ENCODE data around the gene ATP5F1C.

DNA sequence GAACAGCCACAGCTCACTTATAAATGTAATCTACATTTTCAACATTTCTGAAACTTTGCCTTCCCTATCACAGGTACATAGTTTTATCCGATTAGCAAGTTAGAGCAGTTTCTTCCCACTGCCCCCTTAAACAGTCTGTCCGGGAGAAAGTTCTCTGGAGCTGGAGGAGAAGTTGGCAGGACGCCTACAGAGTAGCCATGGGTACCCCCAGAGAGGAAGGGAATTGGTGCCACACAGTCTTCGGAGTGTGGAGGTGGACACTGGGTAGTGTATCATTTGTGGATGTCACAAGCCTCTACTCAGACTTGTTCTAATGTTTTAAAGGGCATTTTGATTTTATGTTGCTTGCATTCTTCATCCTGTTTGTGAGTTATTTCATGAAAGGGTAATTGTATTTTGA is 69.3 kb downstream of the ATP5F1C start:
- TF ChIP-seq, protein P1, sequence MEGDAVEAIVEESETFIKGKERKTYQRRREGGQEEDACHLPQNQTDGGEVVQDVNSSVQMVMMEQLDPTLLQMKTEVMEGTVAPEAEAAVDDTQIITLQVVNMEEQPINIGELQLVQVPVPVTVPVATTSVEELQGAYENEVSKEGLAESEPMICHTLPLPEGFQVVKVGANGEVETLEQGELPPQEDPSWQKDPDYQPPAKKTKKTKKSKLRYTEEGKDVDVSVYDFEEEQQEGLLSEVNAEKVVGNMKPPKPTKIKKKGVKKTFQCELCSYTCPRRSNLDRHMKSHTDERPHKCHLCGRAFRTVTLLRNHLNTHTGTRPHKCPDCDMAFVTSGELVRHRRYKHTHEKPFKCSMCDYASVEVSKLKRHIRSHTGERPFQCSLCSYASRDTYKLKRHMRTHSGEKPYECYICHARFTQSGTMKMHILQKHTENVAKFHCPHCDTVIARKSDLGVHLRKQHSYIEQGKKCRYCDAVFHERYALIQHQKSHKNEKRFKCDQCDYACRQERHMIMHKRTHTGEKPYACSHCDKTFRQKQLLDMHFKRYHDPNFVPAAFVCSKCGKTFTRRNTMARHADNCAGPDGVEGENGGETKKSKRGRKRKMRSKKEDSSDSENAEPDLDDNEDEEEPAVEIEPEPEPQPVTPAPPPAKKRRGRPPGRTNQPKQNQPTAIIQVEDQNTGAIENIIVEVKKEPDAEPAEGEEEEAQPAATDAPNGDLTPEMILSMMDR (IDR thresholded peaks at IDR 0.05), result no peak
- TF ChIP-seq ZFX (IDR thresholded peaks at IDR 0.05; ENCODE audit: borderline replicate concordance), result no peak
